ENCODE data around the gene SIGLEC1. TPM values are rescaled to one million over a fixed set of nuclear protein-coding genes. Genes with fewer than 3 reads are reported as not detected.

Gene SIGLEC1
- total RNA-seq, 1 donor from 2014 or later = 3.5 TPM

- DNase-seq = no peak
Observed at GRCh38 chr20:3701061-3701998, 11.1 kb downstream of the SIGLEC1 start.

- no peak for DNase-seq
Observed at GRCh38 chr20:3699037-3699436, 13.4 kb downstream of the SIGLEC1 start.

GRCh38 chr20:3698591-3699001 is 13.8 kb downstream of the SIGLEC1 start:
- DNase-seq = no peak

GRCh38 chr20:3697588-3698305 is 14.7 kb downstream of the SIGLEC1 start:
- DNase-seq = no peak

GRCh38 chr20:3696745-3697587 is 15.4 kb downstream of the SIGLEC1 start:
- no peak for DNase-seq

- no peak for DNase-seq
Observed at GRCh38 chr20:3696200-3696599, 16.2 kb downstream of the SIGLEC1 start.

- DNase-seq = no peak
Observed at GRCh38 chr20:3694864-3695263, 17.5 kb downstream of the SIGLEC1 start.

- DNase-seq = no peak
Observed at GRCh38 chr20:3693376-3693775, 19.0 kb downstream of the SIGLEC1 start.

- DNase-seq = no peak
Observed at GRCh38 chr20:3692706-3693294, 19.6 kb downstream of the SIGLEC1 start.

GRCh38 chr20:3691897-3692296 is 20.5 kb downstream of the SIGLEC1 start:
- DNase-seq = no peak

GRCh38 chr20:3691306-3691705 is 21.1 kb downstream of the SIGLEC1 start:
- no peak for DNase-seq

- no peak for DNase-seq
Observed at GRCh38 chr20:3690413-3690812, 22.0 kb downstream of the SIGLEC1 start.

- DNase-seq = no peak
Observed at GRCh38 chr20:3689978-3690377, 22.4 kb downstream of the SIGLEC1 start.

GRCh38 chr20:3687655-3688054 is 24.7 kb downstream of the SIGLEC1 start:
- peak; percentile 78 for DNase-seq

- peak; percentile 97 for DNase-seq
Observed at GRCh38 chr20:3686867-3687321, 25.5 kb downstream of the SIGLEC1 start.

- DNase-seq = no peak
Observed at GRCh38 chr20:3686421-3686820, 26.0 kb downstream of the SIGLEC1 start.

- DNase-seq = no peak
Observed at GRCh38 chr20:3685341-3685740, 27.1 kb downstream of the SIGLEC1 start.

GRCh38 chr20:3681931-3682781 is 30.2 kb downstream of the SIGLEC1 start, which contains the start of gene ADAM33:
ADAM33 (minus strand) TSS chr20:3682010; CDS start chr20:3682004, 6 bp downstream.
- DNase-seq = no peak

GRCh38 chr20:3681352-3681930 is 31.0 kb downstream of the SIGLEC1 start:
- DNase-seq = no peak

- no peak for DNase-seq
Observed at GRCh38 chr20:3680701-3681351, 31.6 kb downstream of the SIGLEC1 start.

Measured in skin of body (tissue), 2 donors.